Neural crest cell (in vitro differentiated cells): ENCODE measurements around the gene KBTBD12. TPM values are rescaled to one million over a fixed set of nuclear protein-coding genes. Genes with fewer than 3 reads are reported as not detected.
"Not testable (repeated sequence)": the region's sequence is repeated elsewhere in the genome, so short reads cannot be mapped to it uniquely, and the experiment has no call there.

Source experiments
- DNase-seq: peaks from one replicate; pipeline ENCODE4 v3.0.0; 2021; ENCODE audit warnings: low read depth, mixed read lengths, low spot score
- H3K27ac Mint-ChIP-seq: one replicate; pipeline ENCODE4 v1.8.0; 2021; ENCODE audit warnings: mild to moderate bottlenecking, mixed read lengths; ENCODE audit not compliant: unreplicated experiment
- H3K27me3 Mint-ChIP-seq: 2 replicates; pipeline ENCODE4 v1.8.0; 2021; ENCODE audit warnings: low read depth, mild to moderate bottlenecking, mixed read lengths
- H3K36me3 Mint-ChIP-seq: 2 replicates; pipeline ENCODE4 v1.8.0; 2021; ENCODE audit warnings: low read depth, mild to moderate bottlenecking, mixed read lengths
- H3K4me1 Mint-ChIP-seq: 2 replicates; pipeline ENCODE4 v1.8.0; 2021; ENCODE audit warnings: mixed read lengths
- H3K4me3 Mint-ChIP-seq: one replicate; pipeline ENCODE4 v1.8.0; 2021; ENCODE audit warnings: mild to moderate bottlenecking, mixed read lengths
- H3K9me3 Mint-ChIP-seq: 2 replicates; pipeline ENCODE4 v1.8.0; 2021; ENCODE audit warnings: mixed read lengths
- CTCF ChIP-seq: fragments of 200-600 bp; sonication (generic); conservative IDR thresholded peaks from 2 replicates; pipeline ENCODE4 v1.5.0; 2021; ENCODE audit warnings: antibody characterized with exemption, mild to moderate bottlenecking
- total RNA-seq: library from RNA; stranded (reverse); gene quantifications from 2 replicates; pipeline ENCODE4 v1.2.1, GENCODE V29; 2021

Gene KBTBD12
- total RNA-seq, 1 donor from 2014 or later: not detected

GRCh38 chr3:127888156-127888555 lies 26.9 kb upstream of the KBTBD12 start:
- no peaks in the 10 kb centered on the region for H3K36me3 Mint-ChIP-seq
- peaks cover 12% of the 10 kb centered on the region for H3K4me1 Mint-ChIP-seq
- H3K4me3 Mint-ChIP-seq: no peak overlapping the region
- no peak for DNase-seq
- H3K27me3 Mint-ChIP-seq: no peaks in the 10 kb centered on the region
- peaks cover 6% of the 10 kb centered on the region for H3K9me3 Mint-ChIP-seq
- no peak for TF ChIP-seq CTCF
- no peak overlapping the region for H3K27ac Mint-ChIP-seq

- DNase-seq: no peak
- no peaks in the 10 kb centered on the region for H3K36me3 Mint-ChIP-seq
- no peak overlapping the region for H3K4me3 Mint-ChIP-seq
- no peaks in the 10 kb centered on the region for H3K27me3 Mint-ChIP-seq
- peaks cover 6% of the 10 kb centered on the region for H3K9me3 Mint-ChIP-seq
- TF ChIP-seq CTCF: no peak
- H3K4me1 Mint-ChIP-seq: peaks cover 12% of the 10 kb centered on the region
- no peak overlapping the region for H3K27ac Mint-ChIP-seq
Observed at GRCh38 chr3:127888564-127889107, 26.4 kb upstream of the KBTBD12 start.

GRCh38 chr3:127889461-127889863 lies 25.6 kb upstream of the KBTBD12 start:
- no peak overlapping the region for H3K27ac Mint-ChIP-seq
- no peaks in the 10 kb centered on the region for H3K27me3 Mint-ChIP-seq
- peaks cover 12% of the 10 kb centered on the region for H3K4me1 Mint-ChIP-seq
- no peak for DNase-seq
- TF ChIP-seq CTCF: no peak
- peaks cover 6% of the 10 kb centered on the region for H3K9me3 Mint-ChIP-seq
- no peak overlapping the region for H3K4me3 Mint-ChIP-seq
- H3K36me3 Mint-ChIP-seq: no peaks in the 10 kb centered on the region

- peak; percentile 40 for TF ChIP-seq CTCF
- no peaks in the 10 kb centered on the region for H3K27me3 Mint-ChIP-seq
- no peak overlapping the region for H3K27ac Mint-ChIP-seq
- peaks cover 6% of the 10 kb centered on the region for H3K9me3 Mint-ChIP-seq
- H3K4me1 Mint-ChIP-seq: peaks cover 12% of the 10 kb centered on the region
- no peak for DNase-seq
- H3K36me3 Mint-ChIP-seq: no peaks in the 10 kb centered on the region
- H3K4me3 Mint-ChIP-seq: no peak overlapping the region
Observed at GRCh38 chr3:127889976-127890650, 24.9 kb upstream of the KBTBD12 start.

- DNase-seq: peak; percentile 49
- H3K9me3 Mint-ChIP-seq, H3K27ac Mint-ChIP-seq, H3K4me3 Mint-ChIP-seq, H3K27me3 Mint-ChIP-seq, H3K36me3 Mint-ChIP-seq: not testable (repeated sequence)
- peaks cover 12% of the 10 kb centered on the region for H3K4me1 Mint-ChIP-seq
Observed at GRCh38 chr3:127890651-127891290, 24.3 kb upstream of the KBTBD12 start.

GRCh38 chr3:127894481-127894880 lies 20.6 kb upstream of the KBTBD12 start:
- peaks cover 6% of the 10 kb centered on the region for H3K9me3 Mint-ChIP-seq
- H3K4me1 Mint-ChIP-seq: peaks cover 9% of the 10 kb centered on the region
- H3K27ac Mint-ChIP-seq: no peak overlapping the region
- no peaks in the 10 kb centered on the region for H3K27me3 Mint-ChIP-seq
- DNase-seq: no peak
- H3K36me3 Mint-ChIP-seq: no peaks in the 10 kb centered on the region
- TF ChIP-seq CTCF: no peak
- H3K4me3 Mint-ChIP-seq: no peak overlapping the region
